HG02884 (cell line): ENCODE results near the gene RNF26.

Experiments used
- ATAC-seq: cut with Tn5 transposase; IDR thresholded peaks from one replicate; pipeline ENCODE4 v1.9.1; 2021; ENCODE audit warnings: mild to moderate bottlenecking, moderate library complexity; ENCODE audit not compliant: unreplicated experiment

The RNF26 gene

GRCh38 chr11:119368121-119369034 lies 34.1 kb downstream of the RNF26 start:
- ATAC-seq: no peak

GRCh38 chr11:119369132-119369925 lies 35.0 kb downstream of the RNF26 start:
- no peak for ATAC-seq

GRCh38 chr11:119370486-119371046 lies 36.2 kb downstream of the RNF26 start:
- ATAC-seq: no peak

GRCh38 chr11:119371067-119371601 lies 36.8 kb downstream of the RNF26 start:
- ATAC-seq: no peak

- ATAC-seq: no peak
Observed at GRCh38 chr11:119371778-119372182, 37.5 kb downstream of the RNF26 start.

GRCh38 chr11:119372260-119373058 lies 38.1 kb downstream of the RNF26 start:
- ATAC-seq: no peak

- ATAC-seq: no peak
Observed at GRCh38 chr11:119373059-119373920, 39.0 kb downstream of the RNF26 start.

GRCh38 chr11:119373921-119374631 lies 39.7 kb downstream of the RNF26 start:
- no peak for ATAC-seq

GRCh38 chr11:119374632-119375336 lies 40.5 kb downstream of the RNF26 start:
- no peak for ATAC-seq

- ATAC-seq: no peak
Observed at GRCh38 chr11:119375337-119376196, 41.2 kb downstream of the RNF26 start.

- ATAC-seq: no peak
Observed at GRCh38 chr11:119376197-119376847, 42.0 kb downstream of the RNF26 start.

GRCh38 chr11:119377112-119377901 lies 43.0 kb downstream of the RNF26 start:
- ATAC-seq: no peak

GRCh38 chr11:119377961-119378667 lies 43.8 kb downstream of the RNF26 start:
- no peak for ATAC-seq

- no peak for ATAC-seq
Observed at GRCh38 chr11:119378851-119379465, 44.6 kb downstream of the RNF26 start.
